ENCODE data around the gene GRIN1.

The GRIN1 gene

DNA sequence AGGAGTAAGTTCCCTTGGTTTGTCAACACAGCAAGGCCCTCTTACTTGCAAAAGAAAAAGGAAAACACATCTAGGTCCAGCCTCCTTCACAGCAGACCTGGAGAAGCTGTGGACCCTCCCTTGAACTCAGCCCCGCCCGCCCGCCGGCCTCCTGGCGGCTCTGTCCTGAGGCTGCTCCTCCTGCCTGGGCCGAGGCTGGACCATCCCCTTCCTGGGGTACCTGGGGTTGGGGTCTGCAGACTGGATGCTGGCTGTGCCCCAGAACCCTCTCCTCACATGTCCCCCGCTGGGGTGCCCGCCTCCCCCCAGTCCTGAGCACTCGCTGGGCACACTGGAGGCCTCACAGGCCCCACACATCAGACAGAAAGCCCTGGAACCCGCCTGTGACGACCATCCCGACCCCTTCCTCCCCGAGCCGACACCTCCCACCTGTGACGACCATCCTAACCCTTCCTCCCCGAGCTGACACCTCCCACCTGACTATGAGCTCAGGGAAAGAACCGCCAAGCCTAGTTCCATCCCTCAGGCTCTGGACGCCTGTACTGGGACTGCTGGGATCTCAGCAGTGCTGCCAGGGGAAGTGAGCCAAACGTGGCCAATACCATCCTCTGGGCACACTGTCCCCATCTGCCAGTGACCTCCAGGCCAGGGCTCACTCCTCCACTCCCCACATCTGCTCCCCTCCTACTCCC is 40.1 kb downstream of the GRIN1 start:
- DNase-seq = no peak

DNA sequence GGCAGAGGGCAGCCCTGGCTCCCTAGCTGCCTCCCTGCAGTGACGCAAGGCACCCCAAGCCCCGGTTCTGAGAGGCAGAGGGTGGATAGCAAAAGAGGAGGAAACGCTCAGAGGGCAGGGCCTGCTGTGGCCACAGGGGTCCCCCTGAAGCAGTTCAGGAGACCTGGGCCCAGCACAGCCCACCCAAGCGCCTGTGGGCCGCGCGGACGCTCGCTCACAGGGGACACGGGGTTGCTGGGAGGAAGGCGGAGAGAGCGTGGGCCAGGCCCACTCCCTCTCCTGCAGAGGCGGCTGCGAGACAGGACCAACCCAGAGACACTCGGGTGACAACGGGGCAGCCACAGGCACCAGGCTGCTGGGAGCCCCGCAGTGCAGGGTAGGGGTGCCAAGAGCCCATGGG is 40.8 kb downstream of the GRIN1 start:
- no peak for DNase-seq

DNA sequence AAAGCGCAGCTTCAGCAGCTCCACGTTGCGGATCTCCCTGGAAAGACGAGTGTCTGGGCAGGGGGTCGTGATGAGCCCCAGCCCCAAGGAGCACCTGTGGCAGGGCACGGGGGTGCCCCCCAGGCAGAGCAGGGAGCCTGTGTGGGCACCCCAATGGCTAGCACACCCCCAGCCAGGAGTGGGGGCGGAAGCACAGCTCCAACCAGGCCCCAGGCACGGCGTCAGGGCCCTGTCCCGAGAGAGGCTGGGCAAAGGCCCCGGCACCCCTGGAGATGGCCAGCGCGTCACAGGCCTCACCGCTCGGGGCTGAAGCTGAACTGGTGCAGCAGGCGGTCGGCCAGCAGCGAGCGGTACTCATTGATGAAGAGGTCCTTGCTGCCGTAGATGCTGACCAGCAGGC is 41.5 kb downstream of the GRIN1 start:
- DNase-seq = no peak

- no peak for DNase-seq
These were observed 42.7 kb downstream of the GRIN1 start for GRCh38 chr9:137181680-137182079.

GRCh38 chr9:137182836-137183235 is 43.9 kb downstream of the GRIN1 start:
- DNase-seq = no peak

DNA sequence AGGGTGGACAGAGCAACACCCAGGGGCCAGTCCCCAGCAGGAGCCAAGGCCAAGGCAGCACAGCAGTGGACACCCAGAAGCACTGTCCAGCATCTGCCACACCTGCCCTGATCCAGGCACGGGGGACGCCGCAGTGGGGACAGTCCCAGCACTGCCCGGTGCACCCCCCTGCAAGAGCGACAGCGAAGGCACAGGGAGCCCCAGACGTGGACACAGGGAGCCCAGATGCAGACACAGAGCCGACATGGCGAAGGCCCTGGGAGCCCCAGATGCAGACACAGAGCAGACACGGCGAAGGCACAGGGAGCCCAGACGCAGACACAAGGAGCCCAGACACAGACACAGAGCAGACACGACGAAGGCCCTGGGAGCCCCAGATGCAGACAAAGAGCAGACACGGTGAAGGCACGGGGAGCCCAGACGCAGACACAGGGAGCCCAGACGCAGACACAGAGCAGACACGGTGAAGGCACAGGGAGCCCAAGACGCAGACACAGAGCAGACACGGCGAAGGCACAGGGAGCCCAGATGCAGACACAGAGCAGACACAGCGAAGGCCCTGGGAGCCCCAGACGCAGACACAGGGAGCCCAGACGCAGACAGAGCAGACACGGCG is 45.1 kb downstream of the GRIN1 start:
- DNase-seq = no peak

GRCh38 chr9:137184881-137185660 is 46.1 kb downstream of the GRIN1 start:
- DNase-seq = no peak

DNA sequence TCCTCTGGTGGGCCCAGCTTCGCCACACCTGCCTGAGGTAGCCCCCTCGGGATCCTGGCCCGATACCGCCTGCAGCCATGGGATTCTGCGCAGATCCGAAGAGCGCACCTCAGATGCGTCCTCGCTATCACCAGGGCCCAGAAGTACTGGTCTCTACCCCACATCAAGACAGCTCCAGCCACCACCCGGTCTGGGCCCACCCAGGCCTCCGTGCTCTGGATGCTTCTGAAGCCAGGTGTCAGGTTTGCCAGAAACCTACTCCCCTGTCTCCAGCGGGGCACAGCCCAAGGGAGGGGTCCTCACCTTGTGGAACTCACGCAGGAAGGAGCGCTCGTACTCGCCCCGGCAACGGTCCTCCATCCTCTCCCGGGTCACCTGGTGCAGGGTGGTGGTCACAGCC is 47.0 kb downstream of the GRIN1 start:
- no peak for DNase-seq

DNA sequence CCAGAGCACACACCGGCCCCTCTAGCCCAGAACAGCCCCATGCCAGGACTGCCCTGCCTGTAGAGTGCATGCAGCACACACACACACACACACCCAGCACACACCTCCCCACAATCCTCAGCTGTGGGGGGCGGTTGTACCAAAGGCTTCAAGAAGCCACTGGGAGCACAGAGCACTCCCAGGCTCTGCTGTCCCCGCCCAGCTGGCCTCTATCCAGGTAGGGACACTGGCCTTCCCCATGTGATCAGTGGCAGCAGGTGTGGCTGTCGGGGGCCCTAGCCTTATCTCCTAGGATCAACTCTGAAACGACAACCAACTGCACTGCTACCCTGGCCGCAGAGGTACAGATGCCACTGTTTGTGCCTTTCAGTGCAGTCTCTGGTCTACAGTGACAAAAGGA is 47.4 kb downstream of the GRIN1 start:
- no peak for DNase-seq

DNA sequence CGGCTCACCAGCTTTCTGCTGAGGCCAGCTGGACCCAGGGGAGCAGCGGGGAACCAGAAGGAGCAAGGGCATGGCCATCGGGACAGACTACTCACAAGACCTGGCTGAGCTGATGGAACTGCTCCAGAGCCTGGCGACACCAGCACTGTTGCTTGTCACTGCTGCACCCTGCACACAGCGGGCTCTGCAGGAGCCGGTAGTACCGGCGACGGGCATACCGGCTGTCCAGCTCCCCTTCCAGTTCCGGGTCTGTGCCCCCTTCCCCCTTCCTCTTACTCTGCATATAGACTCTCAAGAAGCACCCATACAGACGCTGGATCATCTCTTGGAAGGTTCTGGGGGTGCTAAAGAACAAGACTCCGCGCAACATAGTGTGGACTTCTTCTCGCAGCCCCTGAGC is 48.4 kb downstream of the GRIN1 start:
- DNase-seq = no peak

GRCh38 chr9:137188086-137188489 is 49.1 kb downstream of the GRIN1 start:
- DNase-seq = no peak

DNA sequence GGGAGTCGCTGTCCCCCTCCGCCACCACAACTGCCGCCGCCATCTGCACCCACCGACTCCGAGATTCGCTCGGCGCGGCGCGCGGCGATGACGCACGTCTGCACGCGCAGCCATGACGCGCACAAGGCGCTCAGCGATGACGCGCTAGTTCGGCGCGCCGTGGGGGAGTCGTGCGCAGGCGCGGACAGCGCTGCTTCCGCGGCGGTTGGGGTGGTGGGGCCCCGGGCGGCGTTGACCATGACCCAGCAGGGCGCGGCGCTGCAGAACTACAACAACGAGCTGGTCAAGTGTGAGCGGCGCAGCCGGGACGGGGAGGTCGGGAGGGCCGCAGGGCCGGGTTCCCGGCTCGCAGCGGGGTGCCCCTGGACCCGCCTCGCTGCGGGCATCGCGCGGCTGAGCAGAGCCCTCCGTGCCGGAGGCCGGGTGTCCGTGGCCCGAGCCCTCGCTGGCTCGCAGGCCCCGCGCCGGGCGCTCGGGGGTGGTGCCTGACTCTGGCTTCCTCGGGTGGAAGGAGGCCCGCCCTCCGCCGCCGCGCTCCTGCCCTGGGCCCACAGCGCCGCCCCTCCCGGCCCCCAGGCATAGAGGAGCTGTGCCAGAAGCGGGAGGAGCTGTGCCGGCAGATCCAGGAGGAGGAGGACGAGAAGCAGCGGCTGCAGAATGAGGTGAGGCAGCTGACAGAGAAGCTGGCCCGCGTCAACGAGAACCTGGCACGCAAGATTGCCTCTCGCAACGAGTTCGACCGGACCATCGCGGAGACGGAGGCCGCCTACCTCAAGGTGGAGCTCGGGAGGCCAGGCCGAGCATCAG is 49.7 kb downstream of the GRIN1 start, which contains the start of the genes ANAPC2 and SSNA1:
Gene ANAPC2 (minus strand): TSS at position 71 of the 807 bp plus-strand sequence. CDS start 28 bp downstream, at position 43.
Gene SSNA1 (plus strand): TSS at position 187 of the 807 bp plus-strand sequence. CDS start 51 bp downstream, at position 238.
- DNase-seq = peak; percentile 90

GRCh38 chr9:137189297-137190295 is 50.6 kb downstream of the GRIN1 start:
- DNase-seq = no peak

DNA sequence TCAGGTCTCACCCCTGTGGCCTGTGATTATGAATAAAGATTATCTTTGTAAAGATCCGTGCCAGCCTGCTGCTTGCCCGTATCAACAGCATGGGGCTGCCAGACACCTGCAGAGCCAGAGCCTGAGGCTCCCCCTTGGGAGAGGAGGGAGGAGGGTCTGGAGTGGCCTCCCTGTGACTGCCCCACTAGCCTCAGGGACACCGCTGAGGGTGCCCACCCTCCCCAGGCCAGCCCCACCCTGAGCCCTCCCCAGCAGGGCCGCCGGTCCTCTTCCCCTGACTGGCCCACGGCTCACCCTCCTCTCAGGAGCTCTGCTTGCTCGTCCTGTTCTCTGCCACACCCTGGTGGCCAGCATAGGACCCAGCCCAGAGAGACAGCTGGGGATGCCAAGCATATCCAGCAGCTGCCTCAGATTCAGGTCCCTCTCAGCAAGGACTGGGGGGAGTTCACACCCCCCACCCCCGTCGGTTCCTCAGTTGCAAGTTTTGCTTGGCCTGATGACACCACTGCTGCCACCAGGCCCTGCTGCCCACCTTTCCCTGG is 51.4 kb downstream of the GRIN1 start:
- DNase-seq = no peak

- no peak for DNase-seq
These were observed 52.3 kb downstream of the GRIN1 start for GRCh38 chr9:137191245-137191644.

DNA sequence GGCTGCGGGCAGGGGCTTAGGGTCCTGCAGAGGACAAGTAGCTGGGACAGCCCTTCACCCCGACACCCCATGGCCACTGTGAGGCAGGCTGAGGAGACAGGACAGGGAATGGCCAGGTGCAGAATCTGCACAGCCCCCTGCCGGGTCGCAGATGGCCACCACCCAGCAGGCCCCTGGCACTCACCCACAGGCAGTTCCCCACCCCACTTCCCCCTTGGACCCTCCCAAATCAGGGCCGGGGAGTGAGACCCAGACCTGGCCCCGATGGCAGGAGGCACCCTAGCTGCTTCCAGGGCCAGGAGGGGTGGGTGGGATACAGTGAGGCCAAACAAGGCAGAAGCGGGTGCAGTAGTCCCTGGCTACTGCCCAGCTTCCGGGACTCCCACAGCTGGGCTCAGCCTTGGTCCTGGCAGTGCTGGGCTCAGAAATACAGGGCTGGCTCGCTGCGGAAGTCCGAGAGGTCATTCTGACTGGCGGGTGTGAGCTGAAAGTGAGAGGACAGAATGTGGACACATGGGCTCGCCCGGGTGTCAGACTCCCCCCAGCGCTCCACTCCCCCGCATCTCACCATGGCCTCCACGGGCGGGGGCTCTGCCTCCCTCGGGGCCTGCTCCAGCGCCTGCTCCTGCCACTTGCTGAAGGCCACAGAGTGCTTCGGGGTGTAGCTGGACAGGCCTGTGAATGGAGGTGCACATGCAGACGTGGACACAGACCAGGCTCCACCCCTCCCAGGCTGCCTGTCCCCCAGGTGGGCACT is 52.9 kb downstream of the GRIN1 start:
- DNase-seq = no peak

DNA sequence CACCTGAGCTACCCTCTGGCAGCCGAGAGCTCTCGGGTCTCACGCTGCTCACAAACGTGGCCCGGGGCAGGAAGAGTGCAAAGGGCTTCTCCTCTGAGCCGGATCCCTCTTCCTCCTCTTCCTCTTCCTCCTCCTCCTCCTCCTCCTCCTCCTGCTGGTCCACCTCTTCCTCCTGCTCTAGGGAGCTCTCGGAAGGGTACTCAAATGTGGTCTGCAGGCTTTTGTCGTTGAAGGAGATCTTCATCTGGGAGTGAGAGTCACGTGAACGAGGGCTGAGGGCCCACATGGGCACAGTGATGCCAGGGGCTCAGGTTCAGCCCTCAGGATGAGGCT is 53.5 kb downstream of the GRIN1 start:
- DNase-seq = no peak

DNA sequence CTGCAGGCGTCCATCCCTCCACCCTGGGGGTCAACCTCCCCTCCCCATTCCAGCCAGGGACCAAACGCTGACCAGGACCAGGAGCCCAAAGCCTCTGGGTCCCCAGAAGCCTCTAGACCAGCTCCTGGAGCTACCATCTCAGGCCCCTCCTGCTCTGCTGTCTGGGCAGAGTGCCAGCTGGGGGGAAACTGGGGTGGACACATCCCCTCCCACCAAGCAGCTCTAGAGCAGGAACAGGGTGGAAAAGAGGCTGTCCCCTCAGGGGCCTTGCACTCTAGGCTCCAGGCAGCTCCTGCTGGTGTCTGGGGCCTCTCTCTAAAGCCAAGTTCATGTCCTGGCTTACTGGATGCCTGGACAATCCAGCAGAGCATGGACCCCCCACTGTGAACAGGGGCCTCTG is 53.9 kb downstream of the GRIN1 start:
- no peak for DNase-seq

DNA sequence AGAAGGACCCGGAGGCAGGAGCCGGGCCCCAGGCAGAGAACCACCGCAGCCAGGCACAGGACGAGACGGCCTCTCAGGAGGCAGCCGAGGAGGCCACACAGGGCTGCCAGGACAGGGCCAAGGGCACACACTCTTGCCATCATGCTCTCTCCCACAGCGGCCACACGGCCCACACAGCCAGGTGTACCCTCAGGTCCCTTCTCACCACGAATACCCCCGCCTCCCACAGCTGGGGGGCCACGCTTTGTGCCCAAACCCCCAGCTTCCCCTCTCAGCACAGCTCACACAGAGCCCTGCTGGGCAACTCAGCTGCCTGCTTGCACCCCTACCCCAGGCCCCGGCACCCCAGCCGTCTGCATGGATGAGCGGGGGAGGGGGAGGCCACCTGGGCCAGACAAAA is 54.8 kb downstream of the GRIN1 start:
- no peak for DNase-seq

- no peak for DNase-seq
These were observed 55.4 kb downstream of the GRIN1 start for GRCh38 chr9:137194388-137194787.

GRCh38 chr9:137194909-137195308 is 56.0 kb downstream of the GRIN1 start:
- DNase-seq = no peak
